ENCODE data around the gene SMC2.

- TF ChIP-seq CTCF (IDR thresholded peaks at IDR 0.05 in 4 of 5, conservative IDR thresholded peaks at IDR 0.05 in 1 of 5) (no peak), POLR2A (IDR thresholded peaks at IDR 0.05) (no peak)
These were observed 3.5 kb upstream of the SMC2 start for GRCh38 chr9:104090578-104090977.
